ENCODE results near the gene ZNF385D.

ZNF385D gene

DNA sequence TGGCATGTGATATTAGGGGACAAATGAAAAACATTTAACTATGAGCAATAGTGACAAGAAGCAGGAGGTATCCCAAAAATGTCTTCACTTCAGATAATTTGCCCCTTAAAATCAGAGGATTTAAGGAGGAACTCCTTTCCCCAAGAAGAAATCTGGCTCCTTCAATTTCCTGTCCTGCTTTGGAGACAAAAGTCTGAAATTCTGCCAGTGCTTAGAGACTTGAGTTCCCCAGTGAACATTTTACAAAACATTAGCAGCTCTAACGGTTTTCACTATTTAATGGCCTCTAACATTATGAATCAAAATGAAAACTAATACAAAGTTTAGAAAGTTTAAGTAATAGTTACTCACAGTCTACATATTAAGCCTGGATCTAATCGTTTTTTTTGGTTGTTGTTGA lies 40.3 kb upstream of the ZNF385D start:
- TF ChIP-seq, protein P1, sequence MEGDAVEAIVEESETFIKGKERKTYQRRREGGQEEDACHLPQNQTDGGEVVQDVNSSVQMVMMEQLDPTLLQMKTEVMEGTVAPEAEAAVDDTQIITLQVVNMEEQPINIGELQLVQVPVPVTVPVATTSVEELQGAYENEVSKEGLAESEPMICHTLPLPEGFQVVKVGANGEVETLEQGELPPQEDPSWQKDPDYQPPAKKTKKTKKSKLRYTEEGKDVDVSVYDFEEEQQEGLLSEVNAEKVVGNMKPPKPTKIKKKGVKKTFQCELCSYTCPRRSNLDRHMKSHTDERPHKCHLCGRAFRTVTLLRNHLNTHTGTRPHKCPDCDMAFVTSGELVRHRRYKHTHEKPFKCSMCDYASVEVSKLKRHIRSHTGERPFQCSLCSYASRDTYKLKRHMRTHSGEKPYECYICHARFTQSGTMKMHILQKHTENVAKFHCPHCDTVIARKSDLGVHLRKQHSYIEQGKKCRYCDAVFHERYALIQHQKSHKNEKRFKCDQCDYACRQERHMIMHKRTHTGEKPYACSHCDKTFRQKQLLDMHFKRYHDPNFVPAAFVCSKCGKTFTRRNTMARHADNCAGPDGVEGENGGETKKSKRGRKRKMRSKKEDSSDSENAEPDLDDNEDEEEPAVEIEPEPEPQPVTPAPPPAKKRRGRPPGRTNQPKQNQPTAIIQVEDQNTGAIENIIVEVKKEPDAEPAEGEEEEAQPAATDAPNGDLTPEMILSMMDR (IDR thresholded peaks at IDR 0.05), result no peak
- Histone ChIP-seq H3K4me3 (no peak overlapping the region), H3K27ac (peak overlapping the region; percentile 9 to 43)
- no peak for DNase-seq (ENCODE audit: low spot score)

- DNase-seq (ENCODE audit: low spot score), result no peak
- no peak overlapping the region for H3K4me3 ChIP-seq
- TF ChIP-seq, protein P1 (IDR thresholded peaks at IDR 0.05), result no peak
- no peak overlapping the region for H3K27ac ChIP-seq
Observed at GRCh38 chr3:21790466-21790865, 39.5 kb upstream of the ZNF385D start.

- TF ChIP-seq, protein P1 (IDR thresholded peaks at IDR 0.05), result no peak
- no peak overlapping the region for H3K4me3 ChIP-seq
- no peak for DNase-seq (ENCODE audit: low spot score)
- H3K27ac ChIP-seq, result no peak overlapping the region
Observed at GRCh38 chr3:21789730-21790129, 38.7 kb upstream of the ZNF385D start.

GRCh38 chr3:21786438-21786797 lies 35.4 kb upstream of the ZNF385D start:
- peak overlapping the region; percentile 48 to 60 for H3K27ac ChIP-seq
- DNase-seq (ENCODE audit: low spot score), result no peak

GRCh38 chr3:21785765-21786437 lies 34.9 kb upstream of the ZNF385D start:
- DNase-seq (ENCODE audit: low spot score), result no peak
- TF ChIP-seq, protein P1 (IDR thresholded peaks at IDR 0.05), result no peak
- Histone ChIP-seq H3K27ac (peak overlapping the region; percentile 48 to 60), H3K4me3 (no peak overlapping the region)

More at GRCh38 chr3:21786438-21786797, 35.4 kb upstream of the ZNF385D start:
- TF ChIP-seq, protein P1 (IDR thresholded peaks at IDR 0.05), result no peak
- H3K4me3 ChIP-seq, result no peak overlapping the region

DNA sequence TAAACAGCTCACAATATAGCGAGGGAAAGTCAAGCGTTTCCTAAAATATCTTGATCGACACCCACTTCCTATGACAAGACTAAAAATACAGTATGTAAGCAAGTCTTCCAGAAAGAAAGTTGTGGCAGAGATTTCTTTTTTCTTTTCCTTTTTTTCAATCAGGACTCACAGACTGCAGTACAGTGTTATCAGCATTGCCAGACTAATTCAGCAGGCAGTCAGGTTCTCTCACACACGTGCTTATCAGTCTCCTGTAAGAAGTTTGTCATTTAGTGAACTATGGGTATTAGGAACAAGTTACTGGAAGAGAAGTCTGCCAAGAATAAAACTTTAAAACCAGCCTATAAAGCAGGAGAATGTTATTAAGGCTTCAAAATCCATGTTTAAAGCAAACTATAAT lies 32.8 kb upstream of the ZNF385D start:
- no peak overlapping the region for H3K4me3 ChIP-seq
- peak overlapping the region; percentile 53 to 69 for H3K27ac ChIP-seq
- TF ChIP-seq, protein P1 (IDR thresholded peaks at IDR 0.05), result no peak
- DNase-seq (ENCODE audit: low spot score), result no peak

GRCh38 chr3:21781355-21781754 lies 30.3 kb upstream of the ZNF385D start:
- peak overlapping the region; percentile 70 to 75 for H3K27ac ChIP-seq
- DNase-seq (ENCODE audit: low spot score), result no peak
- no peak overlapping the region for H3K4me3 ChIP-seq
- TF ChIP-seq, protein P1 (IDR thresholded peaks at IDR 0.05), result no peak
